Activated T-helper 17 cell treated with anti-CD3 and anti-CD28 coated beads, Interleukin-2, amount 50 U/mL, for 72 hours (primary cell): ENCODE measurements around the gene RPS6KB2. TPM values are rescaled to one million over a fixed set of nuclear protein-coding genes. Genes with fewer than 3 reads are reported as not detected.
A peak's percentile ranks its signal among the peaks of the same experiment; 100 is the strongest.
"Not testable (repeated sequence)": the region's sequence is repeated elsewhere in the genome, so short reads cannot be mapped to it uniquely, and the experiment has no call there.

Source experiments
- ATAC-seq: fragments of 150-1000 bp; cut with Tn5 transposase; replicated peaks from 2 replicates; pipeline ENCODE4 v1.10.0; 2021; ENCODE audit warnings: mild to moderate bottlenecking, moderate library complexity
- H3K27ac Mint-ChIP-seq: one replicate; pipeline ENCODE4 v1.8.0; 2022; ENCODE audit warnings: mixed read lengths
- H3K27me3 Mint-ChIP-seq: one replicate; pipeline ENCODE4 v1.8.0; 2022; ENCODE audit warnings: mixed read lengths
- H3K36me3 Mint-ChIP-seq: one replicate; pipeline ENCODE4 v1.8.0; 2022; ENCODE audit warnings: low read depth, mild to moderate bottlenecking, mixed read lengths
- H3K4me1 Mint-ChIP-seq: one replicate; pipeline ENCODE4 v1.8.0; 2022; ENCODE audit warnings: mixed read lengths
- H3K4me3 Mint-ChIP-seq: one replicate; pipeline ENCODE4 v1.8.0; 2022; ENCODE audit warnings: mild to moderate bottlenecking, mixed read lengths
- H3K9me3 Mint-ChIP-seq: one replicate; pipeline ENCODE4 v1.8.0; 2022; ENCODE audit warnings: mixed read lengths
- total RNA-seq, 2 donors: library from RNA; stranded (reverse); gene quantifications; one replicate each; pipeline ENCODE4 v1.2.3, GENCODE V29; 2022

The RPS6KB2 gene
- total RNA-seq, 2 donors from 2014 or later = 62.3 to 63.0 TPM

DNA sequence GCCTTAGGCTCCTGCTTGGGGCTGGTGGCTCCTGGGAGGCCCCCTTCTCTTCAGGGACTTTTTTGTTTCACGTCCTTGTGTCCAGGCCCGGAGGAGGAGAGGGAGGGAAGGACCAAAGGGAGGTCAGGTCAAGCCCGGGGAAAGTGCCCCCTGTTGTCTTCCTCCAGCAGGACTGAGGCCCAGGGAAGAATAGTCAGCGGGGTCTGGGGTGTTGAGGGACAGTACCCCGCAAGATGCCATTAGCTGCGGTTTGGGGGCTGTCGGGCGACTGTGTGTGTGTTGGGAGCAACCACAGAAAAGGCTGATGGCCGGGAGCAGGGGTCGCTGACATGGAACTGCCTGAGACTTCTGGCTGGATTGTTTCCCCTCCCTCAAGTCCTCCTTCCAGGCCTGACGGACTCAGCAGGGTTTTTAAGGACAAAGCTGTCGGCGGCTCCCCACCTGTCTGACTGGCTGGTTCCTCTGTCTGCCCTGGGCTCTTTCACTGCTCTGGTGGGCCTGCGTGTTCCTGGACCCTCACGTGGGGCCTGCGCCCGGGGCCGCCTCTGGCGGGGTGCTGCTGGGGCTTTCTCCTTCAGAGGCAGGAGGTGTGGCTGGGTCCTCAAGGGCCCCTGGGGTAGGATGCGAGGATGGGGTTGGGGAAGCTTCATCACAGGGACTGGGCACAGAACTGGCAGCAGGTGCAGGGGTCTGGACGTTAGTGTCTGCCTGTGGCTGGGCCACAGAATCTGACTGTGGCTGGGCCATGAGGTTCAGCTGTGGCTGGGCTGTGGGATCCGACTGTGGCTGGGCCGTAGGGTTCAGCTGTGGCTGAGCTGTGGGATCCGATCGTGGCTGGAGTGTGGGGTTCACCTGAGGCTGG is 22.7 kb downstream of the RPS6KB2 start:
- no peak overlapping the region for H3K27ac Mint-ChIP-seq
- no peaks in the 10 kb centered on the region for H3K36me3 Mint-ChIP-seq
- no peaks in the 10 kb centered on the region for H3K9me3 Mint-ChIP-seq
- H3K4me3 Mint-ChIP-seq = no peak overlapping the region
- peaks cover 7% of the 10 kb centered on the region for H3K4me1 Mint-ChIP-seq
- no peak for ATAC-seq
- H3K27me3 Mint-ChIP-seq = no peaks in the 10 kb centered on the region

DNA sequence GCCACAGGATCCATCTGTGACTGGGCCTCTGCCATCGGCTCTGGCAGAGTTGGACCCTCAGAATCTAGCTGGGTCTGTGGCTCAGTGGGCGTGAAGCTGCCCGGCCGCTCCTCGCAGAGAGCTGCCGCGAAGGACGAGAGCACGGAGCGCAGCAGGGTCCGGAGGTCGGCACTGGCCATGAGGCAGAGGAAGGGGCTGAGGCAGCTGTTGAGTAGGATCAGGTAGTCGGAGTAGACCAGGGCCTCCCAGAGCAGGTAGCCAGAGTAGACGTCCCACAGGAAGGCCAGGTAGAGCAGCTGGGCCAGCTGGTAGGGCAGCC is 23.3 kb downstream of the RPS6KB2 start:
- Mint-ChIP-seq H3K36me3 (no peaks in the 10 kb centered on the region), H3K27ac (no peak overlapping the region), H3K9me3 (no peaks in the 10 kb centered on the region), H3K4me3 (no peak overlapping the region), H3K27me3 (no peaks in the 10 kb centered on the region), H3K4me1 (peaks cover 3% of the 10 kb centered on the region)
- no peak for ATAC-seq

DNA sequence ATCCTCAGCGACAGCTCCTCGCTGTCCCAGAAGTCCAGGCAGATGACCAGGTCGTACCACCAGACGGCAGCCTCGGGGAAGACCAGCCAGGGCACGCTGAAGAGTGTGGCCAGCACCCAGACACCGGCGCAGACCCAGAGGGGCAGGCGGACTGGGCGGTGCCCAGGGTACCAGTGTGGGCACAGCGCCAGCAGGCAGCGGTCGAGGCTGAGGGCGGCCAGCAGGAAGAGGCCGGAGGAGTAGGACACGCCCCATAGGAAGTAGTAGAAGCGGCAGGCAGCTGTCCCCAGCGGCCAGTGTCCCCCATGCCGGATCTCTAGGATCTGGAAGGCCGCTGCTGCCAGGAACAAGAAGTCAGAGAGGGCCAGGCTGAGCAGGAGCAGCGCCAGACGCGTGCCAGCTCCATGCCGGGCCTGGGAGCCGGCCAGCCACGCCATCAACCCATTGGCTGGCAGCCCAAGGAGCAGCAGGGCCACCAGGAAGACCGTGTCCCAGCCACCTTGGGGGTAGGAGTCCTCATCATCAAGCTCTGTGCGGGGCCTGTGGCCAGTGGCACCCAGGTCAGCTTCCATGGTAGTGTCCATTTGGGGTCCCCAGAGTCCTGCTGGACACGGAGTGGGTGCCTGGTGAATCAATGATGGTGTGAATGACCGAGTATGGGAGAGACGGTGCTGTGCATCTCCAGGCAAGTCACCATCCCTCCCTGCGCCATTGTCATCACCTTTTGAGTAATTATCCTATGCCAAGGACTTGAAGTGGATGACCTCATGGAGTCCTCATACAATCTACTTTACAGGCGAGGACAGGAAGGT is 24.1 kb downstream of the RPS6KB2 start, which contains the start of gene GPR152:
Gene GPR152, minus strand, starts transcription at position 589 of the 812 bp plus-strand sequence. Its CDS starts 5 bp downstream, at position 584.
- peaks cover 3% of the 10 kb centered on the region for H3K4me1 Mint-ChIP-seq
- H3K36me3 Mint-ChIP-seq = no peaks in the 10 kb centered on the region
- H3K27me3 Mint-ChIP-seq = no peaks in the 10 kb centered on the region
- ATAC-seq = no peak
- no peaks in the 10 kb centered on the region for H3K9me3 Mint-ChIP-seq
- no peak within 1 kb of the TSS for H3K4me3 Mint-ChIP-seq
- no peak within 1 kb of the TSS for H3K27ac Mint-ChIP-seq

DNA sequence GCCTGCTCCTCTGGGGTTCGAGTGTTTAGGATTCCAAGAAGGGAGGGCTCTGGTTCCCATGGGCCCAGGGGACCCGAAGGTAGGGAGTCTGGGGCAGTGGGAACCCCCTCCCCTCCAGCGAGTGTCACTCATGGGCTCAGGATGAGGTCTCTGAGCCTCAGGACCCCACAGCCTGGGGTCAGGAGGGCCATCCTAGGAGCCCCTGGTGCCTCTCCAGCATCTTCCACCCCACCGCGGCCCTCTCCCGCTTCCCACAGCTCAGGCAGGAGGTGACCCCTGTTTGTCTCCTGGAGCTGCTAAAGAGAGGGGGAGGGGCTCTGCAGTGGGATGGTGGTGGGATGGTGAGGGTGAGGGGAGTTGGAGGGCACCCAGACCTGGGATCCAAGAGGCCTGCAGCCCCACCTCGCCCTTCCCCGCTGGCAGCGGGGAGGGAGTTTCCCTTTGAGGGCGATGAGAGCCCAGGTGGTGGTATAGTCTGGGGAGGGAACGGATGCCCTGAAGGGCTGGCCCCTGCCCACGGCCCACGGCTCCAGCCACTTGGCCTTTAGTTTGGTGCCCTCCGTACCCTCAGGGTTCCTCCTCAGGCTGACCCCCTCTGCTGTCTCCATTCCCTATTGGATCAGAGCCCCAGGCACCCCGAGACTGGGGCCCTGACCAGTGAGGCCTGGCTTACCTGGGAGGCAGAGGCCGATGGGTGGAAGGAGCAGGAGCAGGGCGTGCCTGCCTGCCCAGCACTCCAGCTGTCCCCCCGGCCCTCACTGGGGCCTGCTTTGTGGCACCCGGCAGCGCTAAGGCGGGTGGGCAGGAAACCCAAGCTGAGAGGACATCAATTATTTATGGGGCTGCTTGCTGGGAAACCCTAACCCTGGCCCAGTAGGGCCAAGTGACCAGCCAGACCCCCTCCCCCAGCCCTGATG is 25.8 kb downstream of the RPS6KB2 start:
- peaks cover 3% of the 10 kb centered on the region for H3K4me1 Mint-ChIP-seq
- no peak overlapping the region for H3K4me3 Mint-ChIP-seq
- ATAC-seq = no peak
- H3K27me3 Mint-ChIP-seq = no peaks in the 10 kb centered on the region
- H3K36me3 Mint-ChIP-seq = no peaks in the 10 kb centered on the region
- H3K27ac Mint-ChIP-seq = no peak overlapping the region
- no peaks in the 10 kb centered on the region for H3K9me3 Mint-ChIP-seq

DNA sequence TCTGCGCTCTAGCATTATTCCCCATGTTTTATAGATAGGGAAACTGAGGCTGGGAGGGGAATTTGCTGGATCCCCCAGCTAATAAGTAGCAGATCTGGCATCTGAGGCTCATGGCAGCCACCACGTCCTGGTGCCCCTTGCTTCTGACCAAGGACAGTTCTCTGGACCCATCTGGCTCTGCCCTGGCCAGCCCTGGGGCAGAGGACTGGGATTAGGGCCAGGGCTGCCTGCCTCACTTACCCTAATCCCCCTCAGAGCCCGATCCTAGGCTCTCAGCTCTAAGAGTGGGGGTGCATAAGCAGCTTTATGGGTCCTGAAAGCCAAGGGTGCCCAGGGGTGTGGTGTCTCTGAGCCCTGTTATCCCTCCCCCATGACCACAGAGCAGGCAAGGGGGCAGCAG is 26.8 kb downstream of the RPS6KB2 start, which contains the start of gene CABP4:
Gene CABP4, plus strand, starts transcription at position 301 of the 400 bp plus-strand sequence. Its CDS starts 70 bp downstream, at position 371.
- ATAC-seq = no peak
- H3K27ac Mint-ChIP-seq = no peak within 1 kb of the TSS
- H3K36me3 Mint-ChIP-seq = no peaks in the 10 kb centered on the region
- H3K4me1 Mint-ChIP-seq = no peaks in the 10 kb centered on the region
- no peaks in the 10 kb centered on the region for H3K9me3 Mint-ChIP-seq
- no peaks in the 10 kb centered on the region for H3K27me3 Mint-ChIP-seq
- H3K4me3 Mint-ChIP-seq = no peak within 1 kb of the TSS

DNA sequence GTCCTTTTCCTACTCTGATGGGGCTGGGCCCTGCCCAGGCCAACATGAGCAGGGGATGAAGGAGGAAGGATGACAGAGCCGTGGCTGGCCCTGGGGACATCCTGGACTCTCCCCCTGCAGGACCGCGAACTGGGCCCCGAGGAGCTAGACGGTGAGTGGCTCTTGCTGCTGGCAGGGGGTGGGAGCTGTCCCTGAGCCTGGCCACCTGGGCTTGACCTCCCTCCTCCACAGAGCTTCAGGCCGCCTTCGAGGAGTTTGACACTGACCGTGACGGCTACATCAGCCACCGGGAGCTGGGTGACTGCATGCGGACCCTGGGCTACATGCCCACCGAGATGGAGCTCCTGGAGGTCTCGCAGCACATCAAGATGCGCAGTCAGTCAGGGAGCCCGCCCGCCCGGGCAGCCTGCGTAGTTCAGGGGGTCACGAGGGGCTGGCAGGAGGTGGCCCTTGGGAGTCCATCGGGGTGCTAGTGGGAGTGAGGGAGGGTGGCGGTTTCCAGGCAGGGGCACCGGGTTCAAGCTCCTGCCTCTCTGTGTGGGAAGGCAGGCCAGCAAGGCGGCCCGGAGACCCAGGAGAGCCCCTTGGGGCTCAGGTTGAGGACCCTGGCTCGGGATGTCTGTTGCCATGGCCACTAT is 27.9 kb downstream of the RPS6KB2 start:
- Mint-ChIP-seq H3K36me3 (no peaks in the 10 kb centered on the region), H3K4me3 (no peak overlapping the region), H3K27ac (no peak overlapping the region), H3K27me3 (no peaks in the 10 kb centered on the region), H3K4me1 (no peaks in the 10 kb centered on the region), H3K9me3 (no peaks in the 10 kb centered on the region)
- no peak for ATAC-seq

DNA sequence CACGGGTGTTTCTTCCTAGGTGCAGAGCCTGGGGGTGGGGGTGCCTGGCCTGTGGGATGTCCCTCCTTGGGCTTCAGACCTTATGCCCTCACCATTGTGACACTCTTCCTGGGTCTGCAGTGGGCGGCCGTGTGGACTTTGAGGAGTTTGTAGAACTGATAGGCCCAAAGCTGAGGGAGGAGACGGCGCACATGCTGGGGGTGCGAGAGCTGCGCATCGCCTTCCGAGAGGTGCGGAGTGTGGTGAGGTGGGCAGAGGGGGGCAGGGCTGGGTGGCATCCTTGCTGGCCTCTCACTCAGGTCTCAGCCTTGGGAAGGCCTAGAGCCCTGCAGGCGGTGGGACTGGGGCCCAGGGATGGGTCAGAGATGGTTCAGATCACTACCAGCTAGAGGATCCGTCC is 29.2 kb downstream of the RPS6KB2 start:
- Mint-ChIP-seq H3K4me1 (no peaks in the 10 kb centered on the region), H3K27ac (no peak overlapping the region), H3K4me3 (no peak overlapping the region), H3K36me3 (no peaks in the 10 kb centered on the region), H3K27me3 (no peaks in the 10 kb centered on the region), H3K9me3 (no peaks in the 10 kb centered on the region)
- ATAC-seq = no peak

DNA sequence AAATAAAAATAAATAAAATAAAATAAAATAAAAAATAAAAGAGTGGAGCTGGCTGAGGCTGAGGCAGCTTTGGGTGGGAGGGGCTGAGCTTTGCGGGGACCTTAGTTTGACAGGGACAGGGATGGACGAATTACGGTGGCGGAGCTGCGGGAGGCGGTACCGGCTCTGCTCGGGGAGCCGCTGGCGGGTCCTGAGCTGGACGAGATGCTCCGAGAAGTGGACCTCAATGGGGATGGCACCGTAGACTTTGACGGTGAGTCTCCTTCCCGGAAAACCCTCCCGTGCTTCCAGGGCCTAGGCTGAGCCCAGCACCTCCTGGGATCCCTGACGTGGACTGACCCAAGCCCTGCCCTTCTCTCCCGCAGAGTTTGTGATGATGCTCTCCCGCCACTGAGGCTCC is 30.0 kb downstream of the RPS6KB2 start:
- Mint-ChIP-seq H3K36me3 (no peaks in the 10 kb centered on the region), H3K4me3 (no peak overlapping the region), H3K27me3 (no peaks in the 10 kb centered on the region), H3K27ac (no peak overlapping the region), H3K4me1 (no peaks in the 10 kb centered on the region), H3K9me3 (no peaks in the 10 kb centered on the region)
- ATAC-seq = no peak

DNA sequence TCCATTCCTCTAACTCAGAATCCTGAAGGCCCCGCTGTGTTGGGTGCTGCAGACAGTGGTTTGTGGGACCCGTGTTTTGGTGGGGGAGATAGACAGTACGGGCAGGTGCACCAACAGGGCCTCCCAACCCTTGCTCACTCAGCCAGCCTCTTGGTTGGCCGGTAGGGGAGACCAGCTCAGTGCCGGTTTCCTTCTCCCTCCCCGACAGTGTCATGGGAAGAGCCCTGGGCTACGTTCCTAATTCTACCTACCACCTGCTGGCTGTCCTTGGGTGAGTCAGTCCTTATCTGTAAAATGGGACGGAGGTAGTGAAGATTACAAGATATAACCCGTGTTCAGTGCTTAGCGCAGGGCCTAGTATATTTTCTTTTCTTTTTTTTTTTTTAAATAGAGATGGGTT is 34.9 kb downstream of the RPS6KB2 start:
- no peak overlapping the region for H3K4me3 Mint-ChIP-seq
- no peak overlapping the region for H3K27ac Mint-ChIP-seq
- ATAC-seq = no peak
- H3K36me3 Mint-ChIP-seq = peaks cover 16% of the 10 kb centered on the region
- H3K9me3 Mint-ChIP-seq = no peaks in the 10 kb centered on the region
- no peaks in the 10 kb centered on the region for H3K27me3 Mint-ChIP-seq
- peaks cover 18% of the 10 kb centered on the region for H3K4me1 Mint-ChIP-seq

DNA sequence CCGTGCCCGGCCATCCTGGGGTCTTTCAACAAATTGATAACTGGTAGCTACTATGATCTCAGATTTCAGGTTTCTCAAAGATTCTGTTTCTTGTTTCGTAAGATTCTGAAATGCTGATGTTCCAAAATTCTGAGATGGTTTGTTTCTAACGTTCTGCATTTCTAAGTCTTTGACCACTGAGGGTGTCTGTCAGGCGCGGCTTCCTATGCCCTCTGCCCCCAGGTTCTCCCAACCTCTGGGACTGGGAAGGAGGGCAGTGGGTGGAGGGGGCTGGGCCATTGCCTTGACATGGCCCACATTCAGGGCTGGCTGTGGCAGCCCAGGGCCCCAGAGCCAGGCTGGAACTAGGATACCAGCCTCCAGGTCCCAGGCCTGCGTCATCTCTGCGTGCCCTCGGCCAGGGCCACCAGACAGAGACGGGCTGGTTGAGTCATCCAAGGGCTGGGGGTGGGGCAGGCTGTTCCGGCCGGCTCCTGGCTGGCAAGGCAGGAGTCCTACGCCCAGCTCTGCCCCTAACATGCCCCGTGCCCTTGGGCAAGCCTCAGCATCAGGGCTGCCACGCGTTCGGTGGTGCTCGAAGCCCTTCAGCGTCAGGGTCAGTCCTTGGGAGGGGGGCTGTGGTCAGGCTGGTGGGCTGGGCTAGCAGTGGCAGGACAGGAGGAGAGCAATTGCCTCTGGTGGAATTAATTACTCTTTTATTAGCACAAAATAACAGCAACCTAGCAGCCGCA is 35.6 kb downstream of the RPS6KB2 start:
- Mint-ChIP-seq H3K4me3 (peak overlapping the region; percentile 78), H3K36me3 (peaks cover 16% of the 10 kb centered on the region), H3K4me1 (peaks cover 21% of the 10 kb centered on the region), H3K27me3 (no peaks in the 10 kb centered on the region), H3K9me3 (no peaks in the 10 kb centered on the region), H3K27ac (peak overlapping the region; percentile 81)
- ATAC-seq = no peak

DNA sequence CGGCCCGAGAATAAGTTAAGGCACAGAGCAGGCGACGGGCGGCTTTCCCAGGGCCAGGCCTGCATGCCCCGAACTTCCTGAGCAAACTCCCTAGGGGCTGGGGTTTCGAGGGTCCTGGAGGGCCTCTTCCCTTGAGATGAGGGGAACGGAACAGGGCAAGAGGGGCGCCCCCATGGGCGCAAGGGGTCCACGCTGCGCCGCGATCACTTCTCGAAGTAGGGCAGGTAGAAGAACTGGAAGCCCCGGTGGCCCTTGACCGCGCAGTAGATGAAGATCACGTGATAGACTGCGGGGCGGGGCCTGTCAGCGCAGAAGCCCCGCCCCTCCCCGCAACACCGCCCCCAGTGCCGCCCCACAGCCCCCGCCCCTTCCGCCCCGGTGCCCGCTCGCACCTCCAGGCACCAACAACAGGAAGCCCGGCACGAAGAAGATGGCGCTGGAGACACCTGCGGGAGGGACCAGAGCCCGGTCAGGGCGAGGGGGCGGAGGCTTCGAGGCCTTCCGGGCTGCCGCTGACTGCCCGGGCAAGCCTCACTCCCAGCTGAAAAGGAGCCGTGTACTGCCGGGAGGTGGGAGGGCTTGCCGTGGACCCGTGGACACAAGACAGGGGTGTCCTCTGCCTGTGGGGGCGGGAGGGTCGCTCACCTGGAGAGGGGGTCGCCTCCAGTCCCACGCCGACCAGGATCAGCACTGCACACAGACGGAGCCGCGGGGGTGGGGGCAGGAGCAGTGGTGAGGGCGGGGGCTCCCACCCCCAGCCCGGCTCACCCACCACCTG is 36.3 kb downstream of the RPS6KB2 start:
- H3K36me3 Mint-ChIP-seq = peaks cover 16% of the 10 kb centered on the region
- ATAC-seq = peak; percentile 81
- no peaks in the 10 kb centered on the region for H3K27me3 Mint-ChIP-seq
- H3K27ac Mint-ChIP-seq = peak overlapping the region; percentile 81
- H3K4me1 Mint-ChIP-seq = peaks cover 21% of the 10 kb centered on the region
- no peaks in the 10 kb centered on the region for H3K9me3 Mint-ChIP-seq
- peak overlapping the region; percentile 78 for H3K4me3 Mint-ChIP-seq

DNA sequence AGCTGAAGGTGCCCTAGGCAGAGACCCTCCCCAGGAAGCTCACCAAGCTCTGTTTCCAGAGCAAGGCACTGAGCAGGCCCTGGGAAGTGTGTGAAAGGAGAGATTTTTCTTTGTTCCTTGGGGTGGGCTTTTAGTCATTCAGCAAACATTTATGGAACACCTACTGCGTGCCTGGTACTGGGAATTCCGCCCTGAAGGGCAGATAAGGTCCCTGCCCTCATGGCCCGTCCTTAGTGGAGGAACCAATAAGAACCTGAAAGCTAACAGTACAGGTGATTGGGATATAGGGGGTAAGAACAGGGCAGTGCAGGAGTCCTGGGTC is 36.9 kb downstream of the RPS6KB2 start:
- peaks cover 16% of the 10 kb centered on the region for H3K36me3 Mint-ChIP-seq
- ATAC-seq = no peak
- H3K4me3 Mint-ChIP-seq = peak overlapping the region; percentile 78
- peak overlapping the region; percentile 81 for H3K27ac Mint-ChIP-seq
- H3K4me1 Mint-ChIP-seq = peaks cover 21% of the 10 kb centered on the region
- no peaks in the 10 kb centered on the region for H3K9me3 Mint-ChIP-seq
- H3K27me3 Mint-ChIP-seq = no peaks in the 10 kb centered on the region

DNA sequence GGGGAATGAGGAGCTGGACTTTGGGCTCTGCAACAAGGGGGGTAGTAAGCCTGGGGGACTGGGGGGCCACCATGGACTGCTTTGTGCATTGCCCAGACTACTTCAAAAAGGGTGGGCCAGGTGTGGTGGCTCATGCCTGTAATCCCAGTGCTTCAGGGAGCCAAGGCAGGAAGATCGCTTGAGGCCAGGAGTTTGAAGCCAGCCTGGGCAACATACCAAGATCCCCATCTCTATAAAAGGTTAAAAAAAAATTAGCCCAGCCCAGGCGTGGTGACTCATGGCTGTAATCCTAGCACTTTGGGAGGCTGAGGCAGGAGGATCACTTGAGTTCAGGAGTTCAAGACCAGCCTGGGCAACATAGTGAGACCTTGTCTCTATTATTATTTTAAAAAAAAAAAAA is 37.2 kb downstream of the RPS6KB2 start:
- peak overlapping the region; percentile 81 for H3K27ac Mint-ChIP-seq
- H3K9me3 Mint-ChIP-seq = not testable (repeated sequence)
- H3K4me3 Mint-ChIP-seq = peak overlapping the region; percentile 78

More for the DNA sequence above, 37.2 kb downstream of the RPS6KB2 start:
- peaks cover 16% of the 10 kb centered on the region for H3K36me3 Mint-ChIP-seq
- H3K27me3 Mint-ChIP-seq, ATAC-seq: not testable (repeated sequence)
- peaks cover 21% of the 10 kb centered on the region for H3K4me1 Mint-ChIP-seq
